ENCODE measurements around the gene TUSC1.
"Not testable (repeated sequence)": the region's sequence is repeated elsewhere in the genome, so short reads cannot be mapped to it uniquely, and the experiment has no call there.

The TUSC1 gene

GRCh38 chr9:25678147-25678666 is at the start of gene TUSC1:
TUSC1 (minus strand) TSS chr9:25678444; CDS start chr9:25678312, 132 bp downstream.
- Histone ChIP-seq H3K4me1 (ENCODE audit: control insufficient read depth in 1 of 2, insufficient read depth in 2 of 2, low read length in 2 of 2) (peaks cover 0 to 17% of the 10 kb centered on the region in 2 donors), H3K36me3 (ENCODE audit: control insufficient read depth in 1 of 2, insufficient read depth in 2 of 2, low read length in 2 of 2) (no peaks in the 10 kb centered on the region), H3K27me3 (ENCODE audit: low read depth, low read length) (no peaks in the 10 kb centered on the region), H3K4me3 (ENCODE audit: low read depth in 1 of 2, low read length in 2 of 2) (peak within 1 kb of the TSS; percentile 74 to 80), H3K27ac (ENCODE audit: low read length) (peak within 1 kb of the TSS; percentile 83), H3K9me3 (ENCODE audit: control insufficient read depth in 1 of 2, low read length in 2 of 2) (no peaks in the 10 kb centered on the region)

- H3K36me3 ChIP-seq (ENCODE audit: control insufficient read depth in 1 of 2, insufficient read depth in 2 of 2, low read length in 2 of 2): no peaks in the 10 kb centered on the region
- H3K27ac ChIP-seq (ENCODE audit: low read length): no peak overlapping the region
- peaks cover 0 to 3% of the 10 kb centered on the region in 2 donors for H3K9me3 ChIP-seq (ENCODE audit: control insufficient read depth in 1 of 2, low read length in 2 of 2)
- H3K4me1 ChIP-seq (ENCODE audit: control insufficient read depth in 1 of 2, insufficient read depth in 2 of 2, low read length in 2 of 2): no peaks in the 10 kb centered on the region
- H3K4me3 ChIP-seq (ENCODE audit: low read depth in 1 of 2, low read length in 2 of 2): no peak overlapping the region
- no peaks in the 10 kb centered on the region for H3K27me3 ChIP-seq (ENCODE audit: low read depth, low read length)
These were observed 48.7 kb upstream of the TUSC1 start for GRCh38 chr9:25726871-25727410.

GRCh38 chr9:25724424-25724823 is 46.2 kb upstream of the TUSC1 start:
- no peaks in the 10 kb centered on the region for H3K9me3 ChIP-seq (ENCODE audit: control insufficient read depth in 1 of 2, low read length in 2 of 2)
- H3K27me3 ChIP-seq (ENCODE audit: low read depth, low read length): no peaks in the 10 kb centered on the region
- no peaks in the 10 kb centered on the region for H3K36me3 ChIP-seq (ENCODE audit: control insufficient read depth in 1 of 2, insufficient read depth in 2 of 2, low read length in 2 of 2)
- no peaks in the 10 kb centered on the region for H3K4me1 ChIP-seq (ENCODE audit: control insufficient read depth in 1 of 2, insufficient read depth in 2 of 2, low read length in 2 of 2)
- H3K4me3 ChIP-seq (ENCODE audit: low read depth in 1 of 2, low read length in 2 of 2): no peak overlapping the region
- H3K27ac ChIP-seq (ENCODE audit: low read length): no peak overlapping the region

- no peak overlapping the region for H3K4me3 ChIP-seq (ENCODE audit: low read depth in 1 of 2, low read length in 2 of 2)
- no peaks in the 10 kb centered on the region for H3K9me3 ChIP-seq (ENCODE audit: control insufficient read depth in 1 of 2, low read length in 2 of 2)
- no peaks in the 10 kb centered on the region for H3K4me1 ChIP-seq (ENCODE audit: control insufficient read depth in 1 of 2, insufficient read depth in 2 of 2, low read length in 2 of 2)
- no peak overlapping the region for H3K27ac ChIP-seq (ENCODE audit: low read length)
- no peaks in the 10 kb centered on the region for H3K36me3 ChIP-seq (ENCODE audit: control insufficient read depth in 1 of 2, insufficient read depth in 2 of 2, low read length in 2 of 2)
- no peaks in the 10 kb centered on the region for H3K27me3 ChIP-seq (ENCODE audit: low read depth, low read length)
These were observed 38.1 kb upstream of the TUSC1 start for GRCh38 chr9:25716220-25716872.

- Histone ChIP-seq H3K36me3 (ENCODE audit: control insufficient read depth in 1 of 2, insufficient read depth in 2 of 2, low read length in 2 of 2) (no peaks in the 10 kb centered on the region), H3K4me3 (ENCODE audit: low read depth in 1 of 2, low read length in 2 of 2) (no peak overlapping the region), H3K4me1 (ENCODE audit: control insufficient read depth in 1 of 2, insufficient read depth in 2 of 2, low read length in 2 of 2) (no peaks in the 10 kb centered on the region), H3K27ac (ENCODE audit: low read length) (no peak overlapping the region), H3K9me3 (ENCODE audit: control insufficient read depth in 1 of 2, low read length in 2 of 2) (no peaks in the 10 kb centered on the region), H3K27me3 (ENCODE audit: low read depth, low read length) (no peaks in the 10 kb centered on the region)
These were observed 31.7 kb upstream of the TUSC1 start for GRCh38 chr9:25709941-25710340.

- Histone ChIP-seq H3K27ac (ENCODE audit: low read length) (no peak overlapping the region), H3K36me3 (ENCODE audit: control insufficient read depth in 1 of 2, insufficient read depth in 2 of 2, low read length in 2 of 2) (no peaks in the 10 kb centered on the region), H3K4me3 (ENCODE audit: low read depth in 1 of 2, low read length in 2 of 2) (no peak overlapping the region), H3K4me1 (ENCODE audit: control insufficient read depth in 1 of 2, insufficient read depth in 2 of 2, low read length in 2 of 2) (peaks cover 0 to 13% of the 10 kb centered on the region in 2 donors), H3K27me3 (ENCODE audit: low read depth, low read length) (no peaks in the 10 kb centered on the region), H3K9me3 (ENCODE audit: control insufficient read depth in 1 of 2, low read length in 2 of 2) (no peaks in the 10 kb centered on the region)
These were observed 26.6 kb upstream of the TUSC1 start for GRCh38 chr9:25704800-25705199.

- Histone ChIP-seq H3K27ac (ENCODE audit: low read length) (no peak overlapping the region), H3K4me1 (ENCODE audit: control insufficient read depth in 1 of 2, insufficient read depth in 2 of 2, low read length in 2 of 2) (peaks cover 0 to 13% of the 10 kb centered on the region in 2 donors), H3K36me3 (ENCODE audit: control insufficient read depth in 1 of 2, insufficient read depth in 2 of 2, low read length in 2 of 2) (no peaks in the 10 kb centered on the region), H3K4me3 (ENCODE audit: low read depth in 1 of 2, low read length in 2 of 2) (no peak overlapping the region), H3K9me3 (ENCODE audit: control insufficient read depth in 1 of 2, low read length in 2 of 2) (no peaks in the 10 kb centered on the region), H3K27me3 (ENCODE audit: low read depth, low read length) (no peaks in the 10 kb centered on the region)
These were observed 25.6 kb upstream of the TUSC1 start for GRCh38 chr9:25703701-25704357.

- Histone ChIP-seq H3K27me3 (ENCODE audit: low read depth, low read length) (no peaks in the 10 kb centered on the region), H3K4me1 (ENCODE audit: control insufficient read depth in 1 of 2, insufficient read depth in 2 of 2, low read length in 2 of 2) (peaks cover 0 to 13% of the 10 kb centered on the region in 2 donors), H3K36me3 (ENCODE audit: control insufficient read depth in 1 of 2, insufficient read depth in 2 of 2, low read length in 2 of 2) (no peaks in the 10 kb centered on the region), H3K9me3 (ENCODE audit: control insufficient read depth in 1 of 2, low read length in 2 of 2) (no peaks in the 10 kb centered on the region), H3K4me3 (ENCODE audit: low read depth in 1 of 2, low read length in 2 of 2) (no peak overlapping the region), H3K27ac (ENCODE audit: low read length) (no peak overlapping the region)
These were observed 24.3 kb upstream of the TUSC1 start for GRCh38 chr9:25702536-25702935.

GRCh38 chr9:25700899-25701298 is 22.7 kb upstream of the TUSC1 start:
- not testable (repeated sequence) for H3K4me3 ChIP-seq (ENCODE audit: low read depth in 1 of 2, low read length in 2 of 2); H3K27ac ChIP-seq (ENCODE audit: low read length); H3K9me3 ChIP-seq (ENCODE audit: control insufficient read depth in 1 of 2, low read length in 2 of 2); H3K27me3 ChIP-seq (ENCODE audit: low read depth, low read length); H3K36me3 ChIP-seq (ENCODE audit: control insufficient read depth in 1 of 2, insufficient read depth in 2 of 2, low read length in 2 of 2)
- H3K4me1 ChIP-seq (ENCODE audit: control insufficient read depth in 1 of 2, insufficient read depth in 2 of 2, low read length in 2 of 2): peaks cover 0 to 13% of the 10 kb centered on the region in 2 donors

GRCh38 chr9:25700430-25700829 is 22.2 kb upstream of the TUSC1 start:
- Histone ChIP-seq H3K9me3 (ENCODE audit: control insufficient read depth in 1 of 2, low read length in 2 of 2) (no peaks in the 10 kb centered on the region), H3K4me1 (ENCODE audit: control insufficient read depth in 1 of 2, insufficient read depth in 2 of 2, low read length in 2 of 2) (peaks cover 0 to 13% of the 10 kb centered on the region in 2 donors), H3K27ac (ENCODE audit: low read length) (no peak overlapping the region), H3K36me3 (ENCODE audit: control insufficient read depth in 1 of 2, insufficient read depth in 2 of 2, low read length in 2 of 2) (no peaks in the 10 kb centered on the region), H3K27me3 (ENCODE audit: low read depth, low read length) (no peaks in the 10 kb centered on the region), H3K4me3 (ENCODE audit: low read depth in 1 of 2, low read length in 2 of 2) (no peak overlapping the region)

GRCh38 chr9:25691786-25692185 is 13.5 kb upstream of the TUSC1 start:
- no peak overlapping the region for H3K4me3 ChIP-seq (ENCODE audit: low read depth in 1 of 2, low read length in 2 of 2)
- no peaks in the 10 kb centered on the region for H3K9me3 ChIP-seq (ENCODE audit: control insufficient read depth in 1 of 2, low read length in 2 of 2)
- H3K27me3 ChIP-seq (ENCODE audit: low read depth, low read length): no peaks in the 10 kb centered on the region
- no peaks in the 10 kb centered on the region for H3K36me3 ChIP-seq (ENCODE audit: control insufficient read depth in 1 of 2, insufficient read depth in 2 of 2, low read length in 2 of 2)
- no peak overlapping the region for H3K27ac ChIP-seq (ENCODE audit: low read length)
- H3K4me1 ChIP-seq (ENCODE audit: control insufficient read depth in 1 of 2, insufficient read depth in 2 of 2, low read length in 2 of 2): no peaks in the 10 kb centered on the region

Measured in muscle layer of duodenum (tissue), 2 donors.